Vagina (tissue), 2 donors: Measurements from ENCODE around the gene TRAT1. TPM values are rescaled to one million over a fixed set of nuclear protein-coding genes. Genes with fewer than 3 reads are reported as not detected.

Source experiments
- DNase-seq, 2 donors: peaks; one replicate each; pipeline ENCODE4 v3.0.0-alpha.2; 2017; ENCODE audit errors: extremely low spot score in 2 of 2
- H3K27ac ChIP-seq: fragments of 200-600 bp; sonication (generic); one replicate; pipeline ENCODE4 v1.5.1; 2019
- H3K27me3 ChIP-seq: fragments of 200-600 bp; sonication (generic); one replicate; pipeline ENCODE4 v1.5.1; 2019
- H3K36me3 ChIP-seq, 2 donors: fragments of 200-600 bp; sonication (generic); one replicate each; pipeline ENCODE4 v1.5.1; 2017 to 2019
- H3K4me1 ChIP-seq: fragments of 200-600 bp; sonication (generic); one replicate; pipeline ENCODE4 v1.5.1; 2019
- H3K4me3 ChIP-seq, 2 donors: fragments of 200-600 bp; sonication (generic); 1 replicate in 1 of 2; 2 replicates in 1 of 2; pipeline ENCODE4 v1.5.1; 2016 to 2019
- H3K9me3 ChIP-seq: fragments of 200-600 bp; sonication (generic); one replicate; pipeline ENCODE4 v1.5.1; 2019
- POLR2A ChIP-seq, 2 donors: fragments of 450-650 bp; IDR thresholded peaks; one replicate each; pipeline ENCODE4 v1.6.1; 2017; ENCODE audit warnings: antibody characterized with exemption in 2 of 2, mild to moderate bottlenecking in 2 of 2, moderate library complexity in 2 of 2
- POLR2AphosphoS5 ChIP-seq, 2 donors: sonication (generic); formaldehyde crosslinking; IDR thresholded peaks; one replicate each; pipeline ENCODE4 v1.9.0; 2017; ENCODE audit warnings: antibody characterized with exemption in 2 of 2, mild to moderate bottlenecking in 2 of 2, low read depth in 1 of 2; ENCODE audit not compliant: insufficient read depth in 1 of 2
- intact Hi-C: fragments of 100-400 bp; cut with DNase I; formaldehyde crosslinking; loops from one replicate; pipeline ENCODE4 v1.15.1; 2023
- total RNA-seq: library from RNA; depleted of rRNA; stranded (reverse); fragments of >200 nt; gene quantifications from one replicate; pipeline ENCODE4 v1.2.3, GENCODE V29; 2016
- TF ChIP-seq, protein P1 (sequence below), 3 experiments: fragments of 450-650 bp in 2 of 3; fragments of 200-600 bp in 1 of 3; sonication (generic) in 1 of 3; IDR thresholded peaks; one replicate each; pipeline ENCODE4 v1.5.1; 2017 to 2019; ENCODE audit warnings: antibody characterized with exemption in 3 of 3, mild to moderate bottlenecking in 2 of 3, moderate library complexity in 2 of 3

The TRAT1 gene
- total RNA-seq, 1 donor from 2014 or later: 0.98 TPM

DNA sequence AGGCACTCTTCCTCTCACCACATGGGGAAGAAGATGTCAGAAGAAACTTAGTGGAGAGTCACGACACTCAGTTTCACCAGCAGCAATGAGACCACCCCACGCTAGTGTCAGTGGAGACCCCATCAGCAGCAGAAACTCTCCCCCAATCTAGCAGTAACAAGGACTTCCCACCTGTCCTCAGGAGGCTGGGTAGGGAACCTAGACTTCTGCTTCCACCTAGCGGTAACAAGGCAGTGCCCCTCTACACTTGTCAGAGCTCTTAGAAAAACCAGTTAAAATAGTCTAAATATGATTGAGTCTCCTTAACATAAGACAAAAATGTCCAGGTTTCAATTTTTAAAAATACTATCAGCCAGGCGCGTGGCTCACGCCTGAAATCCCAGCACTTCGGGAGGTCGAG lies 57.3 kb downstream of the TRAT1 start:
- no peaks in the 10 kb centered on the region for H3K4me1 ChIP-seq
- no peaks in the 10 kb centered on the region for H3K9me3 ChIP-seq
- intact Hi-C loops: no loop called here
- H3K4me3 ChIP-seq: no peak overlapping the region
- H3K27ac ChIP-seq: no peak overlapping the region
- H3K27me3 ChIP-seq: no peaks in the 10 kb centered on the region
- no peak for TF ChIP-seq POLR2A (IDR thresholded peaks at IDR 0.05)
- no peak for TF ChIP-seq POLR2AphosphoS5 (IDR thresholded peaks at IDR 0.05; ENCODE audit: insufficient read depth in 1 of 2, low read depth in 1 of 2)
- TF ChIP-seq, protein P1, sequence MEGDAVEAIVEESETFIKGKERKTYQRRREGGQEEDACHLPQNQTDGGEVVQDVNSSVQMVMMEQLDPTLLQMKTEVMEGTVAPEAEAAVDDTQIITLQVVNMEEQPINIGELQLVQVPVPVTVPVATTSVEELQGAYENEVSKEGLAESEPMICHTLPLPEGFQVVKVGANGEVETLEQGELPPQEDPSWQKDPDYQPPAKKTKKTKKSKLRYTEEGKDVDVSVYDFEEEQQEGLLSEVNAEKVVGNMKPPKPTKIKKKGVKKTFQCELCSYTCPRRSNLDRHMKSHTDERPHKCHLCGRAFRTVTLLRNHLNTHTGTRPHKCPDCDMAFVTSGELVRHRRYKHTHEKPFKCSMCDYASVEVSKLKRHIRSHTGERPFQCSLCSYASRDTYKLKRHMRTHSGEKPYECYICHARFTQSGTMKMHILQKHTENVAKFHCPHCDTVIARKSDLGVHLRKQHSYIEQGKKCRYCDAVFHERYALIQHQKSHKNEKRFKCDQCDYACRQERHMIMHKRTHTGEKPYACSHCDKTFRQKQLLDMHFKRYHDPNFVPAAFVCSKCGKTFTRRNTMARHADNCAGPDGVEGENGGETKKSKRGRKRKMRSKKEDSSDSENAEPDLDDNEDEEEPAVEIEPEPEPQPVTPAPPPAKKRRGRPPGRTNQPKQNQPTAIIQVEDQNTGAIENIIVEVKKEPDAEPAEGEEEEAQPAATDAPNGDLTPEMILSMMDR (IDR thresholded peaks at IDR 0.05): no peak
- no peaks in the 10 kb centered on the region for H3K36me3 ChIP-seq
- no peak for DNase-seq

DNA sequence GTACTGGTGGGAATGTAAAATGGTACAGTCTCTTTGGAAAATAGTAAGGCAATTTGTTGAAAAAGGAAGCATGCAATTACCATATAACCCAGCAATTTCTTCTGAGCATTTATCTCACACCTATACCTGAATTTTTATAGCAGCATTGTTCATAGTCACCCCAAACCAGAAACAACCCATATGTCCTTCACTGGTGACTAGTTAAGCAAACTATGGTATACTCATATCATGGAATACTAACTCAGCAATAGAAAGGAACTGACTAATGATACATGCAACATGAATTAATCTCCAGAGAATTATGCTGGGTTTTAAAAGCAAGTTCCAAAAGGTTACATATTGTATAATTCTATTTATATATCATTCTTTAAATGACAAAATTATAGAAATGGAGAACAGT lies 60.2 kb downstream of the TRAT1 start:
- H3K4me1 ChIP-seq: no peaks in the 10 kb centered on the region
- H3K9me3 ChIP-seq: no peaks in the 10 kb centered on the region
- no peak for DNase-seq
- TF ChIP-seq POLR2A (IDR thresholded peaks at IDR 0.05): no peak
- no peak for TF ChIP-seq POLR2AphosphoS5 (IDR thresholded peaks at IDR 0.05; ENCODE audit: insufficient read depth in 1 of 2, low read depth in 1 of 2)
- TF ChIP-seq, protein P1 (IDR thresholded peaks at IDR 0.05): no peak
- H3K36me3 ChIP-seq: no peaks in the 10 kb centered on the region
- intact Hi-C loops: no loop called here
- no peaks in the 10 kb centered on the region for H3K27me3 ChIP-seq
- no peak overlapping the region for H3K4me3 ChIP-seq
- H3K27ac ChIP-seq: no peak overlapping the region

DNA sequence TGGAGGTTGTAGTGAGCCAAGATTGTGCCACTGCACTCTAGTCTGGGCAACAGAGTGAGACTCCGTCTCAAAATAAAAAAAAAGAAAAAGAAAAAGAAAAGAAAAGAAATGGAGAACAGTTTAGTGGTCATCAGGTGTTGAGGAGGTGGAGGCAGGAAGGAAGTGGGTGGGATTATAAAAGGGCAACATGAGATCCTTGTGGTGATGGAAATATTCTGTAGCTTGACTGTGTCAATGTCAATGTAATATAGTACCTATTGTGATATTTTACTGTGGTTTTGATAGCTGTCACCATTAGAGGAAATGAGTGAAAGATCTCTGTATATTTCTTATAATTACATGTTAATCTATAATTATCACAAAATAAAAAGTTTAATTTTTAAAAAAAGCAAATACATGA lies 60.8 kb downstream of the TRAT1 start:
- no peak for TF ChIP-seq POLR2AphosphoS5 (IDR thresholded peaks at IDR 0.05; ENCODE audit: insufficient read depth in 1 of 2, low read depth in 1 of 2)
- TF ChIP-seq POLR2A (IDR thresholded peaks at IDR 0.05): no peak
- TF ChIP-seq, protein P1 (IDR thresholded peaks at IDR 0.05): no peak
- no peak for DNase-seq
- Histone ChIP-seq H3K4me3 (no peak overlapping the region), H3K36me3 (no peaks in the 10 kb centered on the region), H3K4me1 (no peaks in the 10 kb centered on the region), H3K27me3 (no peaks in the 10 kb centered on the region), H3K9me3 (no peaks in the 10 kb centered on the region), H3K27ac (no peak overlapping the region)
- intact Hi-C loops: no loop called here

DNA sequence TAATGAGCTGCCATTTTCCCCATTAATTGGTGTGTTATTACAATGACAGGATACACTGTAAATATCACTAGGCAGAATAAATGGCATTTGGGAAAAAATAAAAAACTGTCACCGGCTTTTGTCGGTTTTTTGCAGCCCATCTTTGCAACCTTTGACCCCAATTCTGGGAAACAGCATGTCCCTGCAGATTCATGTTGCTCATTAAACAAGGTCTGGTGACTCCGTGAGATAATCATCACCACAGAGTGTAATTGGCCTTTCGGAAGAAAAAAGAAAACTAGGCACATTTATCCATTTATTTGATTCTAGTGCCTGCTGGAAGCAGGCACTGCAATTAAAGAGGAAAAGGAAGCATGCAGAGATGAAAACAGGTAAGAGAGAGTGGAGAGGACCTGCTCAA lies 64.5 kb downstream of the TRAT1 start:
- no peak for DNase-seq
- no peaks in the 10 kb centered on the region for H3K27me3 ChIP-seq
- no peak overlapping the region for H3K27ac ChIP-seq
- no peak overlapping the region for H3K4me3 ChIP-seq
- H3K36me3 ChIP-seq: no peaks in the 10 kb centered on the region
- no peaks in the 10 kb centered on the region for H3K9me3 ChIP-seq
- TF ChIP-seq POLR2AphosphoS5 (IDR thresholded peaks at IDR 0.05; ENCODE audit: insufficient read depth in 1 of 2, low read depth in 1 of 2): no peak
- TF ChIP-seq POLR2A (IDR thresholded peaks at IDR 0.05): no peak
- TF ChIP-seq, protein P1 (IDR thresholded peaks at IDR 0.05): no peak
- intact Hi-C loops: no loop called here
- no peaks in the 10 kb centered on the region for H3K4me1 ChIP-seq

DNA sequence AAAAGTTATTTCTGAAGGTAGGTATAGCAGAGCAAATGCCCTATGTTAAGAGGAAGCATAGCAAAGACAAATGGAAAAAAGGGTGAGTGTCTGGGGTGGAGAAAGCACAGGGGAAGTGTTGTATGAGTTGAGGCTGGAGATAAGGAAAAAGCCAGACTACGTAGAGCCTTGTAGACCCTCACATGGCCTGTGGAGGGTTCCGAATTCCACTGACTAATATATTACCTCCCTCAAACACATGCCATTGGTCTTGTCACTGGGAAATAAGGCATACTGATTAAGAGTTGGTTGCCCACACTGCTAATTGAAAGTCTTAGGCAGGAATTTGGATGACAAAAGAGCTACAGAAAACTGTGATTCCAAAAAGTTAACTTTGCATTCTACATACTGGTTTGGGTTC lies 65.2 kb downstream of the TRAT1 start:
- Histone ChIP-seq H3K27me3 (no peaks in the 10 kb centered on the region), H3K9me3 (no peaks in the 10 kb centered on the region), H3K4me3 (no peak overlapping the region), H3K4me1 (no peaks in the 10 kb centered on the region), H3K27ac (no peak overlapping the region), H3K36me3 (no peaks in the 10 kb centered on the region)
- no peak for DNase-seq
- intact Hi-C loops: no loop called here
- no peak for TF ChIP-seq POLR2A (IDR thresholded peaks at IDR 0.05)
- TF ChIP-seq POLR2AphosphoS5 (IDR thresholded peaks at IDR 0.05; ENCODE audit: insufficient read depth in 1 of 2, low read depth in 1 of 2): no peak
- TF ChIP-seq, protein P1 (IDR thresholded peaks at IDR 0.05): no peak
